ENCODE results near the gene DCHS2.
A peak's percentile ranks its signal among the peaks of the same experiment; 100 is the strongest.

DCHS2 gene

DNA sequence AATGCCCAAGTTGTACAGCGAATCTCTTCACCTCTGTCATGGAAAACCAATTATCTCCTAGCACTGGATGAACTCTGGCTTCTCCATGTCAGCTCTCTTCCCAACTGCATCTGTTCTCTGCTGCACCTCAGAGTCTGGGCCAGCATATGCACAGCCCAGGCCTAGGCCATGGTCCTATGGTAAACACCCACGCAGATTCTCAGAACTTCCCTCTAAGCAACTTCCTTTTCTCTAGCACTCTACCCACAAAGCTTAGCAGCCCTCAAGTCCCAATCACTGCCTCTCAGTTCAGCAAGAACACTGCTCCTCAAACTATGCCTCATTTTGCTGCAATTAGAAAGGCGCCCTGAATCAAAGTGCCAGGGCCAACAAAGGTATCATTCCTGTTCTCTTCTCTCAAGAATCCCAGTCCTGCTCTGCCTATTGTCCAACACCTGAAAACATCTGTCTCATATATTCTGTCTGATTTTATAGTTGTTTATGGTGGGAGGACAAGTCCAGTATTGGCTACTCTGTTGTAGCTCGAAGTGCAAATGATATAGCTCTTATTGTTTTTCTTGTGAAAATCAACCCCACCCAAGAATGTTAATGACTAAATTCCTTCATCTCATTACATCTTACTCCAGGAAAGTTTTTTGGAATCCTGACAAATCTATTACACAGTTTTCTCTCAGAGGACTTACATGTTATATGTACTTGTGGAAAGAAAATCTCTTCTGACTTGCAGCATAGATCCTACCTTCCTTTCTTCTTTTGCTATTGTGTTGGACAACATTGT, 85.4 kb downstream of the DCHS2 start:
- peak; percentile 20 for DNase-seq (ENCODE audit: low read depth)
- H3K4me3 ChIP-seq (ENCODE audit: low read depth, low read length): no peak overlapping the region
- TF ChIP-seq, protein P1, sequence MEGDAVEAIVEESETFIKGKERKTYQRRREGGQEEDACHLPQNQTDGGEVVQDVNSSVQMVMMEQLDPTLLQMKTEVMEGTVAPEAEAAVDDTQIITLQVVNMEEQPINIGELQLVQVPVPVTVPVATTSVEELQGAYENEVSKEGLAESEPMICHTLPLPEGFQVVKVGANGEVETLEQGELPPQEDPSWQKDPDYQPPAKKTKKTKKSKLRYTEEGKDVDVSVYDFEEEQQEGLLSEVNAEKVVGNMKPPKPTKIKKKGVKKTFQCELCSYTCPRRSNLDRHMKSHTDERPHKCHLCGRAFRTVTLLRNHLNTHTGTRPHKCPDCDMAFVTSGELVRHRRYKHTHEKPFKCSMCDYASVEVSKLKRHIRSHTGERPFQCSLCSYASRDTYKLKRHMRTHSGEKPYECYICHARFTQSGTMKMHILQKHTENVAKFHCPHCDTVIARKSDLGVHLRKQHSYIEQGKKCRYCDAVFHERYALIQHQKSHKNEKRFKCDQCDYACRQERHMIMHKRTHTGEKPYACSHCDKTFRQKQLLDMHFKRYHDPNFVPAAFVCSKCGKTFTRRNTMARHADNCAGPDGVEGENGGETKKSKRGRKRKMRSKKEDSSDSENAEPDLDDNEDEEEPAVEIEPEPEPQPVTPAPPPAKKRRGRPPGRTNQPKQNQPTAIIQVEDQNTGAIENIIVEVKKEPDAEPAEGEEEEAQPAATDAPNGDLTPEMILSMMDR (IDR thresholded peaks at IDR 0.05; ENCODE audit: insufficient read depth, low read depth, low read length, missing control alignments): no peak

DNA sequence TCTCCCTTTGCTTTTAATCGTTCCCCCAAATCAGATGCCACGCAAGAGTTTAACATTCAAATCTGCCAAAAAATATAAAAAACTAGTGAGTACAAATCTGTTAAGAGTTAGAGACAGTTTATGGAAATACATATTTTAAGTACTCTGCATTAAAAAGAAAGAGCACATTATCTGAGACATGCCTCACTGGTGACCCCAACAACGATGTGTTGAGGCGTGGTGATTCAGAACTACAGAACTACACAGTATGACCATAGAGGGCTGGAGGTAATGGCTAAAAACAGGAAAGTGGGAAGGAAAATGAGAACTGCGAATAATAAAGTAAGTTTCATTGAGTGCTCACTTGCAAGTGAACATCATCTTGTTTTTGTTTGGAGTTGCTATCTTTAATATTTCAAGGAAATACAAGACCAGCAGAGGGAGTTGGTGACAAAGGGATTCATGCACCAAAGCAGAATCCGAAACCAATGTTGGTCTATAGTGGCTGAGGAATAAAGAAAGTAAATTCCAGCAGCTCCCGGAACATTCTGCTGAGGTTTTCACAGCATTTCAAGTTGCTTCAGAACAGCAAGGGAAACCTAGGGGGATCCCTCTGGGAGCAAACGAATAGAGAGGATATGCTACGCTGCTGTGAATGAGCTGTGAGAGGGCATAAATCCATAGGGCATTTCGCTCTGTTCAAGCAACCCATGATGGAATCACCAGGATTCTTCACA, 92.2 kb downstream of the DCHS2 start:
- DNase-seq (ENCODE audit: low read depth): no peak
- H3K4me3 ChIP-seq (ENCODE audit: low read depth, low read length): no peak overlapping the region
- TF ChIP-seq, protein P1 (IDR thresholded peaks at IDR 0.05; ENCODE audit: insufficient read depth, low read depth, low read length, missing control alignments): no peak

DNA sequence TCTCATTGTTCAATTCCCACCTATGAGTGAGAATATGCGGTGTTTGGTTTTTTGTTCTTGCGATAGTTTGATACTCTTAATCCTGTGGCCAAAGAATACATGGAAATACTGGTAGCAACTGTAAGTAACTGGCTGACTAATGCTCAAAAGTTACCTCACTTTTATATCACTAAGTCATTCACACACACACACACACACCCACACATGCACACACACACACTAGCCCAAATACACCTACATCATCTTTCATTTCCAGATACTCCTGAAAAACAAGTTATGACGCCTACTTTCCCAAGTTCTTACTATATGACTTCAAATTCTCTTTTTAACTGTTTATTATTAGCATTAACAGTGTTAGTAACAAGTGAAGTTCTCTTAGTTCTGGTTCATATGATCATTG, 101.3 kb downstream of the DCHS2 start:
- TF ChIP-seq, protein P1 (IDR thresholded peaks at IDR 0.05; ENCODE audit: insufficient read depth, low read depth, low read length, missing control alignments): no peak
- H3K4me3 ChIP-seq (ENCODE audit: low read depth, low read length): no peak overlapping the region
- no peak for DNase-seq (ENCODE audit: low read depth)

DNA sequence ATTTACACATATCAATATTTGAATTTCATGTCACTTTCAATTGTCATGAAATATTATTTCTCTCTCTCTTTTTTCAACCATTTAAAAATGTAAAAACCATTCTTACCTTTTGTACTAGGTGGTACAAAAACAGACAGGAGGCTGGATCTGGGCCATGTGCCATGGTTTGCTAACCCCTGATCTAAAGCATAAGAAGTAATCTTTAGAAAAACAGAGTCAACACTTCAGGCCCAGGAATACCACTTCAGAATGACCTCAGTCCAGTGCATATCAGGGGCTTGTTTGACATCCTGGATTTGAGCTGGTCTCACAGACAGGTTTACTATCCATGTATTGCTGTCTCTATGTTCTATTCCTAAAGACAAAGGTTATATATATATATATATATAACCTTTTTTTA, 102.5 kb downstream of the DCHS2 start:
- DNase-seq (ENCODE audit: low read depth): no peak

DNA sequence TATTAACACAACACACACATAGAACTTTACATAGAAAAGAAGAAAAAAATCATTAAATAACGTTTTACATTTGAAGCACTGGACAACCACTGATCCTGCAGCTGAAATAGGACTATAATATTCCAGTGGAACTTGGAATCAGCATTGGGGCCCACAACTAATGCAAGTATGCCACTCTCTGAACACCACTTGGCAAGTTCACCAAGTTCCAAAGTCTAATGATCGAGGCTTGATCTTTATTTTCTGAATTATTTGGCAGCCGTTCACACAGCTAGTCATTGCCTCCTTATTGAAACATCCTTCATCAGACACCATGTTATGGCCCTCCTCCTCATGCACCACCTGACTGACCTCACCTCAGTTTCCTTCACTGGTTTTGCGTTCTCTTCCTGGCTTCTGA, 107.6 kb downstream of the DCHS2 start:
- TF ChIP-seq, protein P1 (IDR thresholded peaks at IDR 0.05; ENCODE audit: insufficient read depth, low read depth, low read length, missing control alignments): no peak
- H3K4me3 ChIP-seq (ENCODE audit: low read depth, low read length): no peak overlapping the region
- DNase-seq (ENCODE audit: low read depth): no peak

More for the DNA sequence above, 102.5 kb downstream of the DCHS2 start:
- TF ChIP-seq, protein P1 (IDR thresholded peaks at IDR 0.05; ENCODE audit: insufficient read depth, low read depth, low read length, missing control alignments): no peak
- no peak overlapping the region for H3K4me3 ChIP-seq (ENCODE audit: low read depth, low read length)

DNA sequence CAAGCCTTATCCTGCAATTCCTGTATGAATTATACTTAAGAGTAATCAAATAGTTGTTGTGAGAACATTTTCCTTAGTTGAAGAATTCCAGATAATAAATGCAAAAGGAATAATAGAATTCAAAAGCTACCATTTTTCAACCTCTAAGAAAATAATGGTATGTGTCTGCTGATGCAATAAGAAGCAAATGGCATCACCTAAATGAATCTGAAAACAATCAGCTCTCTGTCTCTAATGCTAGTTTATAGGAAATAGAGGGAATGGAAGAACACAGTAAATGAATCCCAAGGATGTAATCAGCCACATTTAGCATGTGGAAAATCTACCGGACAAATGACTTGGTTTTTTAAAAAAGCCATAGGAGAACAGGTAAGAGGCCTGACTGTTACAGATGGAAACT, 115.1 kb downstream of the DCHS2 start:
- no peak for DNase-seq (ENCODE audit: low read depth)
- TF ChIP-seq, protein P1 (IDR thresholded peaks at IDR 0.05; ENCODE audit: insufficient read depth, low read depth, low read length, missing control alignments): no peak
- H3K4me3 ChIP-seq (ENCODE audit: low read depth, low read length): no peak overlapping the region
